ENCODE data around the gene SALL2. TPM values are rescaled to one million over a fixed set of nuclear protein-coding genes. Genes with fewer than 3 reads are reported as not detected.
"Not testable (repeated sequence)": the region's sequence is repeated elsewhere in the genome, so short reads cannot be mapped to it uniquely, and the experiment has no call there.

SALL2 gene
- total RNA-seq = 0.79 and 0.95 TPM in 2 replicates

DNA sequence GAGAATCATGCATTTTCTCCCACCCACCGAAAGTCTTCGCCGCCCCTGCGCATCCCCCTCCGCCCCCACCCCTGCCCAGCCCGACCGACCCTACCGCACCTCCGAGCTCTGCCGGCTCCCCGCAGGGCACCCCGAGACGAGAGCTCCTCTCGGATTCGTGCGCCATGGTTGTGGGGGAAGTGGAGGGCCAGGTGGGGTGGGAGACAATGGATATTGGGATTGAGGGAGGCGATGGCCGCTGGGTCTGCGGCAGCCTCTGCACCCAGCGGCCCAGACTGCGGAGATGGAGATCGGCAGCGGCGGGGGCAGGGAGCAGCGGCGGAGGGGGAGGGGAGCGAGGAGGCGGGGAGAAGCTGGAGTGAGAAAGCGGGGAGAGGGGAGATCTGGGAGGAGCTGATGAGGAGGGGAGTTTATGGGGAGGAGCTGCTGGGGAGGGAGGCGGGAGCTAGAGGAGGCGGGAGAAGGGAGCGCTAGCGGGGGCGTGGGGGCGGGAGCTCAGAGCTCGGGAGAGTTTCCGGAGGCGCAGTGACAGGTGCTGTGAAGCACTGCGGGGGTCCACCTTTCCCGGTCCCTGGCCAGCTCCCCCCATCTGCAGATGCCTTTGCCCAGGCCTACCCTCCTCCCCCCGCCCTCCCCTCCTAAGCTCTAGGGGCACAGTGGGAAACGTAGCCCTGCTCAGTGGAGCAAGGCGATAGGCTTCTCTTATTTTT lies at the start of gene SALL2:
TSS of gene SALL2 (minus strand) at position 385 of the 710 bp plus-strand sequence. CDS start at position 166, 219 bp downstream.
- no peak for DNase-seq (ENCODE audit: low read depth, low spot score)

DNA sequence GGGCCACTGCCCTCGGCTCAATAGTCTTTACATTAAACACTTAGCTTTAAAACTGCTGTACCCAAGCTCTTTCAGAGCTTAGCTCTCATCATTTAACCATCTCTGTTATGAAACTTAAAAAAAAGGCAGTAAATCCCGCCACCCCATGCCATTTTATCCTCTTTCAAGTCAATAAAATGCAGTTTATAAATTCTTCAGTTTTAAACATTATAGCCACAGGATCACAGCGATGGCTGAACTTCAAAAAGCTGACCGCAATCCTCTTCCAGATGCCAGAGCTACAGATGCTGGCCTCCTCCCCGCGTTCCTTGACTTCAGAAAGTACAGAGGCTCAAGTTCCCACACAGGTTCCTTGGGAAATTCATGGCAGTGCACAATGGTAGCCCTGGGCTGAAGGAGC lies 49.5 kb upstream of the SALL2 start:
- no peak for DNase-seq (ENCODE audit: low read depth, low spot score)

DNA sequence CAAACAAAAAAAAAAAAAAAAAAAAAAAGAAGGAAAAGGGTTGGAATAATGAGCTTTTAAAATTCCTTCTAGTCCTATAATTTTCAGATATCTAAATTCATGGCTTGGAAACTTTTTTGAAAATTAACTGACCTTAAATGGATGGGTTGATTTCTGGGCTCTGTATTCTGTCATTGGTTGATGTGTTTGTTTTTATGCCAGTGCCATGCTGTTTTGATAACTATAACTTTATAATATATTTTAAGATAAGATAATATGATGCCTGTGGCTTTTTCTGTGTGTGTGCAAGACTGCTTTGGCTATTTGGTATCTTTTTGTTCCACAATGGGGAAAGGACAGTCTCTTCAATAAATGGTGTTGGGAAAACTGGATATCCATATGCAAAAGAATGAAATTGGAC lies 46.5 kb upstream of the SALL2 start:
- no peak for DNase-seq (ENCODE audit: low read depth, low spot score)

GRCh38 chr14:21558703-21559170 lies 32.6 kb upstream of the SALL2 start:
- no peak for DNase-seq (ENCODE audit: low read depth, low spot score)

GRCh38 chr14:21557084-21557901 lies 31.1 kb upstream of the SALL2 start:
- peak; percentile 56 for DNase-seq (ENCODE audit: low read depth, low spot score)

- no peak for DNase-seq (ENCODE audit: low read depth, low spot score)
Observed at GRCh38 chr14:21556378-21557083, 30.4 kb upstream of the SALL2 start.

- no peak for DNase-seq (ENCODE audit: low read depth, low spot score)
Observed at GRCh38 chr14:21553266-21553665, 27.1 kb upstream of the SALL2 start.

DNA sequence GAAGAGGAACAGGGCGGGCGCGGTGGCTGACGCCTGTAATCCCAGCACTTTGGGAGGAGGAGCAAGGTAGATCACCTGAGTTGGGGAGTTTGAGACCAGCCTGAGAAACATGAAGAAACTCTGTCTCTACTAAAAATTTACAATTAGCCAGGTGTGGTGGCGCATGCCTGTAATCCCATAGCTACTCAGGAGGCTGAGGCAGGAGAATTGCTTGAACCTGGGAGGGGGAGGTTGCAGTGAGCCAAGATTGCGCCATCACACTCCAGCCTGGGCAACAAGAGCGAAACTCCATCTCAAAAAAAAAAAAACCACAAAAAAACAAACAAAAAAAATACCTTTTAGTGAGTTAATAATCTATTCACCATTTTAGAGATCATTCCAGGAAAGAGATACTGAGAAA lies 18.4 kb upstream of the SALL2 start:
- DNase-seq (ENCODE audit: low read depth, low spot score) = not testable (repeated sequence)

- no peak for DNase-seq (ENCODE audit: low read depth, low spot score)
Observed at GRCh38 chr14:21543963-21544362, 17.8 kb upstream of the SALL2 start.

- no peak for DNase-seq (ENCODE audit: low read depth, low spot score)
Observed at GRCh38 chr14:21543521-21543960, 17.4 kb upstream of the SALL2 start.

- DNase-seq (ENCODE audit: low read depth, low spot score) = no peak
Observed at GRCh38 chr14:21541413-21542074, 15.4 kb upstream of the SALL2 start.

- no peak for DNase-seq (ENCODE audit: low read depth, low spot score)
Observed at GRCh38 chr14:21539189-21539940, 13.2 kb upstream of the SALL2 start.

DNA sequence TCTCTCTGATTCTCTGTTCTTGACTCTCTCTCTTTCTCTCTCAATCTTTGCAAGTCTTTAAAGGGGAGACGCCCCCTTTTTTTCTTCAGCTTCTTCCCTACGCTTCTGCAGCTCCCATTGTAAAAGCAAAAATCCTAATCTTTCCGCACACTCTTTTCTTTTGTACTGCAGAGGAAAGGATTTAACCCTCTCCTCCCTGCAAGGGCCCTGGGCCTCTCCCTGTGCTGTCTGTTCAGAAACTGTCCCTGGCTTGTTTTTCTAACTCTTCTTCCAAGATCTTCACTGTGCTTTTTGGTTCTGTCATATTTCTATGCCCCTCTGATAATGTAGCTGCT lies 10.9 kb upstream of the SALL2 start:
- DNase-seq (ENCODE audit: low read depth, low spot score) = no peak

- DNase-seq (ENCODE audit: low read depth, low spot score) = no peak
Observed at GRCh38 chr14:21536418-21537089, 10.4 kb upstream of the SALL2 start.

- DNase-seq (ENCODE audit: low read depth, low spot score) = no peak
Observed at GRCh38 chr14:21535545-21536417, 9.6 kb upstream of the SALL2 start.

GRCh38 chr14:21534576-21534975 lies 8.4 kb upstream of the SALL2 start:
- DNase-seq (ENCODE audit: low read depth, low spot score) = no peak

GRCh38 chr14:21533294-21533693 lies 7.1 kb upstream of the SALL2 start:
- DNase-seq (ENCODE audit: low read depth, low spot score) = no peak

DNA sequence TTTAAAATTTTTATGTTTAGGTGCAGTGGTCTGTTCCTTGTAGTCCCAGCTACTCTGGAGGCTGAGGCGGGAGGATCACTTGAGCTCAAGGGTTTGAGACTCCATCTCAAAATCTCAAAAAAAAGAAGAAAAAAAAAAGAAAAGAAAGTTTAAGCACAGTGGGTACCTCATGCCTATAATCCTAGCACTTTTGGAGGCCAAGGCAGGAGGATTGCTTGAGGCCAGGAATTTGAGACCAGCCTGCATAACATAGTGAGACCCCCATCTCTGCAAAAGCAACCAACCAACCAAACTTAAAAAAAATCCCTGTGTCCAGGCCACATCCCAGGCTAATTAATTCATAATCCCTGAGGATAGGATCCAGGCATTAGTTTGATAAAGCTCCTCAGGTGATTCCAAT lies 3.4 kb upstream of the SALL2 start:
- no peak for DNase-seq (ENCODE audit: low read depth, low spot score)
